ENCODE results near the gene KRT36. TPM values are rescaled to one million over a fixed set of nuclear protein-coding genes. Genes with fewer than 3 reads are reported as not detected.

Gene KRT36
- total and polyA plus RNA-seq, 4 donors = 0.50 TPM; not detected in 3

DNA sequence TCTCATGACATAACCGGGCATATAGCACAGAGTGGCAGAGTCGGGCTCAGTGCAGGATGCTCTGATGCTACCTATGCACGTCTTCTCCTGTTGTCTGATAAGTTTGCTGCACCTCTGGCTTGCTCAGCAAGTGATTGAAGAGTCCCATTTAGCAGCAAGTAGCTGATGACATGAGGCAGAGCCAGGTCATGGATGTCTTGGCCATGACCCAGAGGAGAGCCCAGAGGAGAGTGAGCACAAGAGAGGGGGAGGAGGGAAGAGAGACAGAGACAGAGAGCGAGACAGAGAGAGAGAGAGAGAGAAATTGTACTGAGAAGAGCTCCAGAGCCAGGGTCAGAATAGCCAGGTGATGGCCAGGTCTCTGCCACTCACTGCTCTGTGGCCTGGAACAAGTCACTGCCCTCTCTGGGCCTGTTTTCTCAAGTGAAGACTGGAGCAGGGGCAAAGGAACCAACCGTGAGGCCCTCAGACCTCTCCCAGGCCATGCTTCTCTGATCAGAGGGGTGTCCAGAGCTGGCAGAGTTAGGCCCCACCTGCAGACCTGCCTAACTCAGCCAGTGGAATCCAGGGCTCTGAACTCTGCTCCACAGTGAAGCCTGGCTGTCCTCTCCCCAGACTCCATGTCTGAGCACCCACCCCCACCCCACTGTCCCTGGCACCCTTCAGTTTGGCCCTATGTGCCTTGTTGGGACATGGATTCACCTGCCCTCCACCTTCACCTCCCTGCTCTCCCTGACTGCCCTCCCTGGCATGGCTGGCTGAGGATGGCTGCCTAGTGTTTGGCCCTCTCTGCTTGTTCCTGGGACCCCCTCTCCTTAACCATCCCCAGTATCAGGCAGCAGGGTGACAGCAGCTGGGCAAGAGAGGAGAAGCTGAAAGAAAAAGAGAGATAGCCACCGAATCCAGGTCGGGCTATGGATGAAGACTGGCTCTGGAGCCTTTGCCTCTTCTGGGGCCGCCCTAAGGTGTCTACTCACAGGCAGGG, 4.5 kb downstream of the KRT36 start:
- Histone ChIP-seq H3K36me3 (ENCODE audit: control insufficient read depth in 1 of 2, insufficient read depth in 2 of 2, low read length in 1 of 2) (no peaks in the 10 kb centered on the region), H3K4me1 (ENCODE audit: control insufficient read depth in 1 of 2, insufficient read depth in 2 of 2, low read length in 2 of 2) (no peaks in the 10 kb centered on the region), H3K9me3 (ENCODE audit: control insufficient read depth, low read length) (no peaks in the 10 kb centered on the region), H3K27ac (ENCODE audit: low read depth in 1 of 2, low read length in 2 of 2) (no peak overlapping the region), H3K27me3 (ENCODE audit: control insufficient read depth in 1 of 2, insufficient read depth in 2 of 2, low read length in 1 of 2) (no peaks in the 10 kb centered on the region), H3K4me3 (ENCODE audit: low read length in 2 of 2) (no peak overlapping the region)
- ATAC-seq (ENCODE audit: low FRiP score) (no peak), DNase-seq (peak in 1 of 2 donors; percentile 28)
- intact Hi-C loops (cut with DNase I) = no loop called here
- 87 to 90% methylated on average over 8 of the region's 8 CpGs for WGBS, 2 donors

GRCh38 chr17:41483991-41484826, 5.5 kb downstream of the KRT36 start:
- Histone ChIP-seq H3K27ac (ENCODE audit: low read depth in 1 of 2, low read length in 2 of 2) (no peak overlapping the region), H3K4me1 (ENCODE audit: control insufficient read depth in 1 of 2, insufficient read depth in 2 of 2, low read length in 2 of 2) (no peaks in the 10 kb centered on the region), H3K9me3 (ENCODE audit: control insufficient read depth, low read length) (no peaks in the 10 kb centered on the region), H3K27me3 (ENCODE audit: control insufficient read depth in 1 of 2, insufficient read depth in 2 of 2, low read length in 1 of 2) (no peaks in the 10 kb centered on the region), H3K36me3 (ENCODE audit: control insufficient read depth in 1 of 2, insufficient read depth in 2 of 2, low read length in 1 of 2) (no peaks in the 10 kb centered on the region), H3K4me3 (ENCODE audit: low read length in 2 of 2) (no peak overlapping the region)
- ATAC-seq (ENCODE audit: low FRiP score) (no peak), DNase-seq (peak in 1 of 2 donors; percentile 47)
- intact Hi-C loops (cut with DNase I) = no loop called here
- WGBS, 2 donors = 76 to 78% methylated on average over 7 of the region's 7 CpGs

DNA sequence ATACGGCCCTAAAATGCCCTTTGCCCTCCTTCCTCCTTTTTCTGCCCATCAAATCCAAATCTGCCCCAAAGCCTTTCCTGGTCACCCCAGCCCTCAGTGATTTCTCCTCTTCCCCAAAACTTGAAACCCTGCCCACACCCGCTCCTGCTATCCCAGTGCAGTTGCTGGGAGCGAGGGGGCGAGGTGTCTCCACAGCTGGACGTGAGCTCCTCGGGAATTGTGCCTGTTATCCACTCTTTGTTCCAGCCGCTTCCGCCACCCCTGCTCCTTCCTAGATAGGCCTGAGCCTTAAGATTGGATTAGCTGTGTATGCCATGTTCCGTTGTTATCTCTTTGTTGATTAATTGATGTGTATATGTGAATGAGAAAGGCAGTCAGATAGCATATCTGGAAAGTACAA, 6.2 kb downstream of the KRT36 start:
- DNase-seq = peak in 1 of 2 donors; percentile 33
- no peak for ATAC-seq (ENCODE audit: low FRiP score)
- no peaks in the 10 kb centered on the region for H3K27me3 ChIP-seq (ENCODE audit: control insufficient read depth in 1 of 2, insufficient read depth in 2 of 2, low read length in 1 of 2)
- no peaks in the 10 kb centered on the region for H3K36me3 ChIP-seq (ENCODE audit: control insufficient read depth in 1 of 2, insufficient read depth in 2 of 2, low read length in 1 of 2)
- H3K27ac ChIP-seq (ENCODE audit: low read depth in 1 of 2, low read length in 2 of 2) = no peak overlapping the region
- H3K4me1 ChIP-seq (ENCODE audit: control insufficient read depth in 1 of 2, insufficient read depth in 2 of 2, low read length in 2 of 2) = no peaks in the 10 kb centered on the region
- no peaks in the 10 kb centered on the region for H3K9me3 ChIP-seq (ENCODE audit: control insufficient read depth, low read length)
- WGBS, 2 donors = 62 to 71% methylated on average over 9 of the region's 9 CpGs
- no peak overlapping the region for H3K4me3 ChIP-seq (ENCODE audit: low read length in 2 of 2)
- intact Hi-C loops (cut with DNase I) = no loop called here

GRCh38 chr17:41481036-41481435, 8.7 kb downstream of the KRT36 start, which contains the start of gene KRT35:
Gene KRT35, minus strand, starts transcription at chr17:41481151. Its CDS starts 54 bp downstream, at chr17:41481097.
- DNase-seq (no peak), ATAC-seq (ENCODE audit: low FRiP score) (no peak)
- H3K36me3 ChIP-seq (ENCODE audit: control insufficient read depth in 1 of 2, insufficient read depth in 2 of 2, low read length in 1 of 2) = no peaks in the 10 kb centered on the region
- intact Hi-C loops (cut with DNase I) = no loop called here
- H3K4me3 ChIP-seq (ENCODE audit: low read length in 2 of 2) = no peak within 1 kb of the TSS
- no peaks in the 10 kb centered on the region for H3K4me1 ChIP-seq (ENCODE audit: control insufficient read depth in 1 of 2, insufficient read depth in 2 of 2, low read length in 2 of 2)
- H3K9me3 ChIP-seq (ENCODE audit: control insufficient read depth, low read length) = no peaks in the 10 kb centered on the region
- H3K27me3 ChIP-seq (ENCODE audit: control insufficient read depth in 1 of 2, insufficient read depth in 2 of 2, low read length in 1 of 2) = no peaks in the 10 kb centered on the region
- no peak within 1 kb of the TSS for H3K27ac ChIP-seq (ENCODE audit: low read depth in 1 of 2, low read length in 2 of 2)
- WGBS, 2 donors = 92 to 93% methylated on average over 2 of the region's 2 CpGs

- Histone ChIP-seq H3K4me1 (ENCODE audit: control insufficient read depth in 1 of 2, insufficient read depth in 2 of 2, low read length in 2 of 2) (no peaks in the 10 kb centered on the region), H3K9me3 (ENCODE audit: control insufficient read depth, low read length) (no peaks in the 10 kb centered on the region), H3K36me3 (ENCODE audit: control insufficient read depth in 1 of 2, insufficient read depth in 2 of 2, low read length in 1 of 2) (no peaks in the 10 kb centered on the region), H3K27me3 (ENCODE audit: control insufficient read depth in 1 of 2, insufficient read depth in 2 of 2, low read length in 1 of 2) (no peaks in the 10 kb centered on the region), H3K27ac (ENCODE audit: low read depth in 1 of 2, low read length in 2 of 2) (no peak overlapping the region), H3K4me3 (ENCODE audit: low read length in 2 of 2) (no peak overlapping the region)
- WGBS, 2 donors = 94 to 97% methylated on average over 10 of the region's 10 CpGs
- intact Hi-C loops (cut with DNase I) = no loop called here
- ATAC-seq (ENCODE audit: low FRiP score) (no peak), DNase-seq (no peak)
These were observed 9.1 kb downstream of the KRT36 start for GRCh38 chr17:41480581-41480980.

DNA sequence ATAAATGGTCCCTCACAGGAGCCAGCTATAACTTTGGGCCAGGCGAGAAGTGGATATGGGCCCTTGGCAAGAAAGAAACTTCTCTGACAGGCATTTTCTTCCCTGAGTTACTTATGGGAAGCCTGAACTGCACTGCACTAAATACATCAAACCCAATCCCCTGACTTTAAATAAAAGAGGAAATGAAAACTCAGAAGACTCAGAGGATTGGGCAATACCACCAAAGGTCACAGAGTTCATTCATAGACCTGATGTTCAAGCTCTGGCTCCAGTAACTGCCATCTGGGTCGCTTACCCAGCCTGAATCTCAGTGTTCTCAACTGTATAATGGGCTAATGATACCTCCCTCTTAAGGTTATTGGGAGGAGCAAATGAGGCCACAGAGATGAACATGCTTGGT, 9.6 kb downstream of the KRT36 start:
- no peaks in the 10 kb centered on the region for H3K36me3 ChIP-seq (ENCODE audit: control insufficient read depth in 1 of 2, insufficient read depth in 2 of 2, low read length in 1 of 2)
- 63 to 69% methylated on average over 2 of the region's 2 CpGs for WGBS, 2 donors
- ATAC-seq (ENCODE audit: low FRiP score) = no peak

DNA sequence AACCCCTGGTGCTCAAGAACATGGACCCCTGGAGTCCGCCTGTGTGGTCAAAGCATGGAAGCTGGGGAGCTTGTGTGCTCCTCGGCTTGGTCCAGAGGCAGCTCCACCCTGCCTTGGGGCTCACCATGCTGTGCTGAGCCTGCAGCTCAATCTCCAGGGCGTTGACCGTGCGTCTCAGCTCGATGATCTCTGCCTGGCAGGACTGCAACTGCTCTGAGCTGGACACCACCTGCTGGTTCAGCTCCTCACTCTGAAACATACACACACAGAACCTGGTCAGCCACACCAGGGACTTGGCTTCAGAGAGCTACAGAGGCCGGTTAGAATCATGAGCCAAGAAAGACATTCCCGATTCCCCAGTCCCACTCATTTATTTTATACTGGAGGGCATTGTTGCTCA, 11.5 kb downstream of the KRT36 start:
- WGBS, 2 donors = 82 to 86% methylated on average over 8 of the region's 8 CpGs
- Histone ChIP-seq H3K4me1 (ENCODE audit: control insufficient read depth in 1 of 2, insufficient read depth in 2 of 2, low read length in 2 of 2) (no peaks in the 10 kb centered on the region), H3K36me3 (ENCODE audit: control insufficient read depth in 1 of 2, insufficient read depth in 2 of 2, low read length in 1 of 2) (no peaks in the 10 kb centered on the region), H3K27ac (ENCODE audit: low read depth in 1 of 2, low read length in 2 of 2) (no peak overlapping the region), H3K4me3 (ENCODE audit: low read length in 2 of 2) (no peak overlapping the region), H3K27me3 (ENCODE audit: control insufficient read depth in 1 of 2, insufficient read depth in 2 of 2, low read length in 1 of 2) (no peaks in the 10 kb centered on the region), H3K9me3 (ENCODE audit: control insufficient read depth, low read length) (no peaks in the 10 kb centered on the region)
- ATAC-seq (ENCODE audit: low FRiP score) (no peak), DNase-seq (no peak)
- intact Hi-C loops (cut with DNase I) = no loop called here

More for the DNA sequence above, 9.6 kb downstream of the KRT36 start:
- H3K4me3 ChIP-seq (ENCODE audit: low read length in 2 of 2) = no peak overlapping the region
- no peaks in the 10 kb centered on the region for H3K9me3 ChIP-seq (ENCODE audit: control insufficient read depth, low read length)
- no peak overlapping the region for H3K27ac ChIP-seq (ENCODE audit: low read depth in 1 of 2, low read length in 2 of 2)
- intact Hi-C loops (cut with DNase I) = no loop called here
- no peaks in the 10 kb centered on the region for H3K27me3 ChIP-seq (ENCODE audit: control insufficient read depth in 1 of 2, insufficient read depth in 2 of 2, low read length in 1 of 2)
- no peaks in the 10 kb centered on the region for H3K4me1 ChIP-seq (ENCODE audit: control insufficient read depth in 1 of 2, insufficient read depth in 2 of 2, low read length in 2 of 2)
- no peak for DNase-seq

- no peak overlapping the region for H3K27ac ChIP-seq (ENCODE audit: low read depth in 1 of 2, low read length in 2 of 2)
- intact Hi-C loops (cut with DNase I) = no loop called here
- ATAC-seq (ENCODE audit: low FRiP score) (no peak), DNase-seq (no peak)
- H3K4me3 ChIP-seq (ENCODE audit: low read length in 2 of 2) = no peak overlapping the region
- no peaks in the 10 kb centered on the region for H3K4me1 ChIP-seq (ENCODE audit: control insufficient read depth in 1 of 2, insufficient read depth in 2 of 2, low read length in 2 of 2)
- no peaks in the 10 kb centered on the region for H3K9me3 ChIP-seq (ENCODE audit: control insufficient read depth, low read length)
- H3K36me3 ChIP-seq (ENCODE audit: control insufficient read depth in 1 of 2, insufficient read depth in 2 of 2, low read length in 1 of 2) = no peaks in the 10 kb centered on the region
- WGBS, 2 donors = 88% methylated on average over 22 of the region's 22 CpGs
- no peaks in the 10 kb centered on the region for H3K27me3 ChIP-seq (ENCODE audit: control insufficient read depth in 1 of 2, insufficient read depth in 2 of 2, low read length in 1 of 2)
These were observed 12.6 kb downstream of the KRT36 start for GRCh38 chr17:41476866-41477815.

Data from aorta (tissue), 5 donors.